Liver (tissue), 9 donors: ENCODE measurements around the gene ANKRD61. TPM values are rescaled to one million over a fixed set of nuclear protein-coding genes. Genes with fewer than 3 reads are reported as not detected.
A peak's percentile ranks its signal among the peaks of the same experiment; 100 is the strongest.
"Not testable (repeated sequence)": the region's sequence is repeated elsewhere in the genome, so short reads cannot be mapped to it uniquely, and the experiment has no call there.

ENCODE experiments used
- DNase-seq: peaks from one replicate; pipeline ENCODE4 v3.0.0-alpha.2; 2017; ENCODE audit warnings: low spot score
- H3K27ac ChIP-seq, 2 donors: one replicate each; pipeline ENCODE4 v1.7.0; 2013; ENCODE audit warnings: inconsistent platforms in 2 of 2, low read length in 2 of 2, control low read depth in 1 of 2, low read depth in 1 of 2, mild to moderate bottlenecking in 1 of 2
- H3K27me3 ChIP-seq, 4 donors: one replicate each; pipeline versions ENCODE4 v1.6.1 to v1.7.0; 2013; ENCODE audit warnings: low read length in 3 of 4, inconsistent platforms in 1 of 4, mild to moderate bottlenecking in 1 of 4, moderate library complexity in 1 of 4; ENCODE audit not compliant: control insufficient read depth in 4 of 4, insufficient read depth in 4 of 4
- H3K36me3 ChIP-seq, 4 donors: one replicate each; pipeline versions ENCODE4 v1.6.1 to v1.7.0; 2013; ENCODE audit warnings: low read length in 3 of 4, mild to moderate bottlenecking in 3 of 4, low read depth in 1 of 4, moderate library complexity in 1 of 4; ENCODE audit not compliant: control insufficient read depth in 4 of 4, insufficient read depth in 3 of 4
- H3K4me1 ChIP-seq, 4 donors: one replicate each; pipeline versions ENCODE4 v1.6.1 to v1.7.0; 2013; ENCODE audit warnings: low read length in 3 of 4, mild to moderate bottlenecking in 3 of 4, moderate library complexity in 1 of 4; ENCODE audit not compliant: control insufficient read depth in 4 of 4, insufficient read depth in 4 of 4
- H3K4me3 ChIP-seq, 3 donors: one replicate each; pipeline versions ENCODE4 v1.6.1 to v1.7.0; 2013; ENCODE audit warnings: low read length in 3 of 3, control low read depth in 1 of 3, low read depth in 1 of 3, mild to moderate bottlenecking in 1 of 3
- H3K9ac ChIP-seq, 2 donors: one replicate each; pipeline ENCODE4 v1.7.0; 2013; ENCODE audit warnings: low read length in 2 of 2, mild to moderate bottlenecking in 2 of 2, moderate library complexity in 2 of 2, control low read depth in 1 of 2, low read depth in 1 of 2
- H3K9me3 ChIP-seq, 4 donors: one replicate each; pipeline versions ENCODE4 v1.6.1 to v1.7.0; 2013; ENCODE audit warnings: low read length in 3 of 4; ENCODE audit not compliant: control insufficient read depth in 4 of 4
- EGR1 ChIP-seq, 2 donors: IDR thresholded peaks; 2 replicates each; pipeline ENCODE4 v1.6.1; 2016 to 2018; ENCODE audit warnings: antibody characterized with exemption in 2 of 2, low read depth in 2 of 2
- FOXA1 ChIP-seq: IDR thresholded peaks from 2 replicates; pipeline ENCODE4 v1.6.1; 2016; ENCODE audit warnings: antibody characterized with exemption
- FOXA2 ChIP-seq: IDR thresholded peaks from 2 replicates; pipeline ENCODE4 v1.6.1; 2016; ENCODE audit warnings: antibody characterized with exemption
- GABPA ChIP-seq, 2 donors: IDR thresholded peaks in 1 of 2; conservative IDR thresholded peaks in 1 of 2; 2 replicates each; pipeline ENCODE4 v1.6.1; 2016; ENCODE audit warnings: antibody characterized with exemption in 2 of 2, mild to moderate bottlenecking in 1 of 2, moderate library complexity in 1 of 2
- HNF4A ChIP-seq, 2 donors: conservative IDR thresholded peaks; 2 replicates each; pipeline ENCODE4 v1.6.1; 2016; ENCODE audit warnings: antibody characterized with exemption in 2 of 2, mild to moderate bottlenecking in 2 of 2
- JUND ChIP-seq, 2 donors: IDR thresholded peaks; 2 replicates each; pipeline ENCODE4 v1.6.1; 2016; ENCODE audit warnings: antibody characterized with exemption in 2 of 2
- NR2F2 ChIP-seq: IDR thresholded peaks from 2 replicates; pipeline ENCODE4 v1.6.1; 2016; ENCODE audit warnings: antibody characterized with exemption
- RXRA ChIP-seq, 2 donors: IDR thresholded peaks; 2 replicates each; pipeline ENCODE4 v1.6.1; 2017 to 2018; ENCODE audit warnings: antibody characterized with exemption in 2 of 2, mild to moderate bottlenecking in 1 of 2
- SP1 ChIP-seq: IDR thresholded peaks from 2 replicates; pipeline ENCODE4 v1.6.1; 2018; ENCODE audit warnings: antibody characterized with exemption, mild to moderate bottlenecking
- YY1 ChIP-seq: IDR thresholded peaks from 2 replicates; pipeline ENCODE4 v1.6.1; 2016; ENCODE audit warnings: antibody characterized with exemption, mild to moderate bottlenecking
- WGBS: extraction: QIAGEN DNeasy Blood & Tissue Kit; methylation state at CpG from one replicate; pipeline ENCODE4 v1.1.7; 2013; 5-methylcytosine and 5-hydroxymethylcytosine counted together
- polyA plus RNA-seq, 2 donors: library from polyadenylated mRNA; stranded (reverse) in 1 of 2; unstranded in 1 of 2; fragments of 200-250 nt in 1 of 2; fragments of >200 nt in 1 of 2; fragmentation: Nextera tagmentation in 1 of 2; extraction: Ambion mirVana in 1 of 2; gene quantifications; one replicate each; pipeline versions ENCODE4 v1.2.1 to v1.2.3, GENCODE V29; 2013 to 2015
- total RNA-seq, 2 donors: library from RNA; depleted of rRNA; stranded (reverse); fragments of >200 nt; gene quantifications; one replicate each; pipeline ENCODE4 v1.2.3, GENCODE V29; 2014
- TF ChIP-seq, protein P1 (sequence below): fragments of 150-350 bp; IDR thresholded peaks from 2 replicates; pipeline ENCODE4 v1.5.1; 2017; ENCODE audit warnings: improper control_type of control experiment, low read depth, low read length; ENCODE audit not compliant: missing input control
- TF ChIP-seq, protein P2 (sequence below): IDR thresholded peaks from 2 replicates; pipeline ENCODE4 v1.6.1; 2016; ENCODE audit warnings: antibody characterized with exemption
- donor health status: healthy.
- donor health status: healthy.
- donor health status: healthy.
- donor health status: healthy.
- donor health status: healthy.

ANKRD61 gene
- total and polyA plus RNA-seq, 4 donors, result 0.08 to 0.42 TPM; not detected in 2

DNA sequence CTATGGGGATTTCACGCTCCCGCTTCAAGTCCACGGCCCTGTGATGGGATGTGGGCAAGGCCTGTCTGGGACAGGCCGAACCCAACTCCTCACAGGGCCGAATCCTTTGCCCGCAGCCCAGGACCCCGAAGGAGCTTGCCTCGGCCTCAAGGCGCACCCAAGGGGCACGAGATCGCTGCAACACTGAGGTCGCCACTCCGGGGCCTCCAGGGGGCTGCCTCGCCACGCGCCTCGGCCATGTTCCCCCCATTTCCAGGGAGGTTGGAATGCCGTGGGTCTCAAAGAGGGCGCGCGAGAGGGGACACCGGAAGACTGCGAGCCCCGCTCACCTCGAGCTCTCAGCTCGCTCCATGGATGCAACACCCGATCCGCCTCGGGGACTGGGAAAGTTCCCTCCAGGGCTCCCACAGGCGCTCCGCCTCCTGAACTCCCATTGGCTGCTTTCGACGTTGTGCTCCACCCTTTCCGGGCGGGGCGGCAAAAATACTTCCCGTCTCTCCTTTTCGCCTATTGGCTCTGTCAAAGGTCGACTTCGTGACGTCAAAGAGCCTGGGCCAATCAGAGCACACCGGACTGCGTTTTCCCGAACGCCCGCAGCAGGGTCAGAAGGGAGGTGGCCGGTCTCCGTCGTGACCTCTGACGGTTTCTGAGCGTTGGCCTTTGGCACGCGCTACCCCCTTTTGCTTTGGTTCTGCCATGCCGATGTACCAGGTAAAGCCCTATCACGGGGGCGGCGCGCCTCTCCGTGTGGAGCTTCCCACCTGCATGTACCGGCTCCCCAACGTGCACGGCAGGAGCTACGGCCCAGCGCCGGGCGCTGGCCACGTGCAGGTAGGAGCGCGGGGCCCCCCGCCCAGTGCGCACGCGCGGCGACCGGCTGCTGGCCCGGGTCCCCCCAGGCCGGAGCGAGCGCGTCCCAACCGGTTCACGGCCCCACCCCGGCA is 22.2 kb upstream of the ANKRD61 start, which contains the start of the genes AIMP2 and PMS2 (continued):
- TF ChIP-seq SP1 (peak; percentile 94), YY1 (peak; percentile 74), FOXA1 (no peak), FOXA2 (no peak), NR2F2 (peak; percentile 93), HNF4A (conservative IDR thresholded peaks at IDR 0.05) (peak; percentile 46 to 53), EGR1 (IDR thresholded peaks at IDR 0.05; ENCODE audit: low read depth in 2 of 2) (no peak)
- TF ChIP-seq, protein P1, sequence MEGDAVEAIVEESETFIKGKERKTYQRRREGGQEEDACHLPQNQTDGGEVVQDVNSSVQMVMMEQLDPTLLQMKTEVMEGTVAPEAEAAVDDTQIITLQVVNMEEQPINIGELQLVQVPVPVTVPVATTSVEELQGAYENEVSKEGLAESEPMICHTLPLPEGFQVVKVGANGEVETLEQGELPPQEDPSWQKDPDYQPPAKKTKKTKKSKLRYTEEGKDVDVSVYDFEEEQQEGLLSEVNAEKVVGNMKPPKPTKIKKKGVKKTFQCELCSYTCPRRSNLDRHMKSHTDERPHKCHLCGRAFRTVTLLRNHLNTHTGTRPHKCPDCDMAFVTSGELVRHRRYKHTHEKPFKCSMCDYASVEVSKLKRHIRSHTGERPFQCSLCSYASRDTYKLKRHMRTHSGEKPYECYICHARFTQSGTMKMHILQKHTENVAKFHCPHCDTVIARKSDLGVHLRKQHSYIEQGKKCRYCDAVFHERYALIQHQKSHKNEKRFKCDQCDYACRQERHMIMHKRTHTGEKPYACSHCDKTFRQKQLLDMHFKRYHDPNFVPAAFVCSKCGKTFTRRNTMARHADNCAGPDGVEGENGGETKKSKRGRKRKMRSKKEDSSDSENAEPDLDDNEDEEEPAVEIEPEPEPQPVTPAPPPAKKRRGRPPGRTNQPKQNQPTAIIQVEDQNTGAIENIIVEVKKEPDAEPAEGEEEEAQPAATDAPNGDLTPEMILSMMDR, result no peak
- TF ChIP-seq, protein P2, sequence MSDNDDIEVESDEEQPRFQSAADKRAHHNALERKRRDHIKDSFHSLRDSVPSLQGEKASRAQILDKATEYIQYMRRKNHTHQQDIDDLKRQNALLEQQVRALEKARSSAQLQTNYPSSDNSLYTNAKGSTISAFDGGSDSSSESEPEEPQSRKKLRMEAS, result peak; percentile 82

DNA sequence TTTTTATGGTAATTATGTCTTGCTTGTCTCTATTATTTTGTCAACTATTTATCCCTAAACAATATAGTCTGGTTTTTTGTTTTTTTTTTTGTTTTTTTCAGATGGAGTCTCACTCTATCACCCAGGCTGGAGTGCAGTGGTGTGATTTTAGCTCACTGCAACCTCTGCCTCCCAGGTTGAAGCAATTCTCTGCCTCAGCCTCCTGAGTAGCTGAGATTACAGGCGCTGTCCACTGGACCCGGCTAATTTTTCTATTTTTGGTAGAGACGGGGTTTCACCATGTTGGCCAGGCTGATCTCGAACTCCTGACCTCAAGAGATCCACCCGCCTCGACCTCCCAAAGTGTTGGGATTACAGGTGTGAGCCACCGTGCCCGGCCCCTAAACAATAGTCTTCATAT is 20.8 kb upstream of the ANKRD61 start:
- not testable (repeated sequence) for DNase-seq, H3K27me3 ChIP-seq, H3K4me3 ChIP-seq, H3K27ac ChIP-seq, H3K9ac ChIP-seq, H3K36me3 ChIP-seq, H3K9me3 ChIP-seq
- H3K4me1 ChIP-seq, result peaks cover 3 to 51% (median 38%) of the 10 kb centered on the region in 4 donors
- 84% methylated on average over 8 of the region's 8 CpGs for WGBS

DNA sequence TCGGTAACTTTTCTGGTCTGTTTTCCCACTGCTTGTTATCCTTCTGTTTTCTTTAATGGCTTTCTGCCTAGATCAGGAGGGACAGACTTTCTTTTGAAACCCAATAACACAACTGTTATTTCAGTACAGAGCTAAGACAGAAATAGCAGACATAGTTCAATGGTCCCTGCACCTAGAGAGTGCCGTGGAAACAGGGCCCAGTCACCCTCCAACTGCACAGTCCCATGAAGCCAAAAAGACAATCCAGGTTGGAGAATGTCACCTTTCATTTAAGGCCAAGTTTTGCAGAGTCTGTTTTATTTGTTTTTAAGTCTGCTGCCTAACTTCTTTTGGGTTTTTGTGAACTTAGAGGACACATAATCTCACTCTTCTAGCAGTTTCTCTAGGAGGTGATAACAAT is 19.6 kb upstream of the ANKRD61 start:
- H3K9me3 ChIP-seq, result no peaks in the 10 kb centered on the region
- WGBS, result 31% methylated on average over 2 of the region's 2 CpGs
- no peak overlapping the region for H3K4me3 ChIP-seq
- no peaks in the 10 kb centered on the region for H3K27me3 ChIP-seq
- peaks cover 3 to 56% (median 46%) of the 10 kb centered on the region in 4 donors for H3K4me1 ChIP-seq
- peaks cover 0 to 11% (median 9%) of the 10 kb centered on the region in 4 donors for H3K36me3 ChIP-seq
- H3K27ac ChIP-seq, result peak overlapping the region; percentile 2 to 38
- no peak overlapping the region for H3K9ac ChIP-seq
- TF ChIP-seq GABPA (IDR thresholded peaks at IDR 0.05 in 1 of 2, conservative IDR thresholded peaks at IDR 0.05 in 1 of 2), result no peak
- no peak for TF ChIP-seq FOXA1
- TF ChIP-seq JUND (IDR thresholded peaks at IDR 0.05), result no peak
- peak in 1 of 2 donors; percentile 16 for TF ChIP-seq RXRA (IDR thresholded peaks at IDR 0.05)
- TF ChIP-seq, protein P2, result no peak
- no peak for DNase-seq
